Measurements from ENCODE around the gene POU5F1. TPM values are rescaled to one million over a fixed set of nuclear protein-coding genes. Genes with fewer than 3 reads are reported as not detected.
"Not testable (repeated sequence)": the region's sequence is repeated elsewhere in the genome, so short reads cannot be mapped to it uniquely, and the experiment has no call there.

POU5F1 gene
- total RNA-seq, 1 experiment from 2014 or later, result not detected

GRCh38 chr6:31183859-31184258 lies 13.4 kb upstream of the POU5F1 start:
- intact Hi-C loops (cut with micrococcal nuclease; ENCODE audit: unreplicated experiment); H3K4me3 ChIP-seq (ENCODE audit: low read depth, low read length, poor library complexity, severe bottlenecking); H3K27ac ChIP-seq (ENCODE audit: low read depth, low read length, poor library complexity, severe bottlenecking); H3K27me3 ChIP-seq (replicated peaks; ENCODE audit: insufficient read depth, low read depth, low read length, poor library complexity); BruUV-seq (replicated peaks); POLR2A ChIA-PET (ENCODE audit: low non-redundant PET); H3K36me3 ChIP-seq (ENCODE audit: insufficient read depth, low read length, poor library complexity, severe bottlenecking); DNase-seq (ENCODE audit: low spot score); CTCF ChIA-PET; H3K4me1 ChIP-seq (ENCODE audit: insufficient read depth, low read length, poor library complexity, severe bottlenecking); H3K9me3 ChIP-seq (ENCODE audit: low read depth, low read length, poor library complexity, severe bottlenecking): not testable (repeated sequence)

- intact Hi-C loops (cut with micrococcal nuclease; ENCODE audit: unreplicated experiment); H3K27me3 ChIP-seq (replicated peaks; ENCODE audit: insufficient read depth, low read depth, low read length, poor library complexity); DNase-seq (ENCODE audit: low spot score); POLR2A ChIA-PET (ENCODE audit: low non-redundant PET); H3K27ac ChIP-seq (ENCODE audit: low read depth, low read length, poor library complexity, severe bottlenecking); BruUV-seq (replicated peaks); H3K9me3 ChIP-seq (ENCODE audit: low read depth, low read length, poor library complexity, severe bottlenecking); H3K36me3 ChIP-seq (ENCODE audit: insufficient read depth, low read length, poor library complexity, severe bottlenecking); H3K4me3 ChIP-seq (ENCODE audit: low read depth, low read length, poor library complexity, severe bottlenecking); CTCF ChIA-PET; H3K4me1 ChIP-seq (ENCODE audit: insufficient read depth, low read length, poor library complexity, severe bottlenecking): not testable (repeated sequence)
These were observed 12.8 kb upstream of the POU5F1 start for GRCh38 chr6:31183287-31183686.

- no peak overlapping the region for H3K4me3 ChIP-seq (ENCODE audit: low read depth, low read length, poor library complexity, severe bottlenecking)
- H3K9me3 ChIP-seq (ENCODE audit: low read depth, low read length, poor library complexity, severe bottlenecking), result no peaks in the 10 kb centered on the region
- POLR2A ChIA-PET (ENCODE audit: low non-redundant PET), result no interaction called here
- H3K27me3 ChIP-seq (replicated peaks; ENCODE audit: insufficient read depth, low read depth, low read length, poor library complexity), result no peaks in the 10 kb centered on the region
- DNase-seq (ENCODE audit: low spot score), result no peak
- no TSS peak for BruUV-seq (replicated peaks)
- no peak overlapping the region for H3K27ac ChIP-seq (ENCODE audit: low read depth, low read length, poor library complexity, severe bottlenecking)
- intact Hi-C loops (cut with micrococcal nuclease; ENCODE audit: unreplicated experiment), result no loop called here
- H3K36me3 ChIP-seq (ENCODE audit: insufficient read depth, low read length, poor library complexity, severe bottlenecking), result no peaks in the 10 kb centered on the region
- CTCF ChIA-PET, result no interaction called here
- no peak for TF ChIP-seq CTCF (conservative IDR thresholded peaks at IDR 0.05; ENCODE audit: low read depth, low read length)
- no peak for TF ChIP-seq EZH2 (IDR thresholded peaks at IDR 0.05; ENCODE audit: borderline replicate concordance, low read depth, low read length, poor library complexity, severe bottlenecking)
- H3K4me1 ChIP-seq (ENCODE audit: insufficient read depth, low read length, poor library complexity, severe bottlenecking), result no peaks in the 10 kb centered on the region
These were observed 10.0 kb upstream of the POU5F1 start for GRCh38 chr6:31180500-31180899.

- Histone ChIP-seq H3K9me3 (ENCODE audit: low read depth, low read length, poor library complexity, severe bottlenecking) (no peaks in the 10 kb centered on the region), H3K27me3 (replicated peaks; ENCODE audit: insufficient read depth, low read depth, low read length, poor library complexity) (no peaks in the 10 kb centered on the region), H3K4me3 (ENCODE audit: low read depth, low read length, poor library complexity, severe bottlenecking) (no peak overlapping the region), H3K4me1 (ENCODE audit: insufficient read depth, low read length, poor library complexity, severe bottlenecking) (no peaks in the 10 kb centered on the region), H3K36me3 (ENCODE audit: insufficient read depth, low read length, poor library complexity, severe bottlenecking) (no peaks in the 10 kb centered on the region), H3K27ac (ENCODE audit: low read depth, low read length, poor library complexity, severe bottlenecking) (no peak overlapping the region)
- TF ChIP-seq EZH2 (IDR thresholded peaks at IDR 0.05; ENCODE audit: borderline replicate concordance, low read depth, low read length, poor library complexity, severe bottlenecking), result no peak
- TF ChIP-seq CTCF (conservative IDR thresholded peaks at IDR 0.05; ENCODE audit: low read depth, low read length), result no peak
- POLR2A ChIA-PET (ENCODE audit: low non-redundant PET), result no interaction called here
- no peak for DNase-seq (ENCODE audit: low spot score)
- intact Hi-C loops (cut with micrococcal nuclease; ENCODE audit: unreplicated experiment), result no loop called here
- CTCF ChIA-PET, result no interaction called here
- BruUV-seq (replicated peaks), result no TSS peak
These were observed 9.4 kb upstream of the POU5F1 start for GRCh38 chr6:31179896-31180295.

All from A673 (cell line).